ENCODE data around the gene SLC25A15.

SLC25A15 gene

GRCh38 chr13:40789275-40790153 is at the start of gene SLC25A15:
TSS of gene SLC25A15 (plus strand) at chr13:40789611. CDS start at chr13:40793227, 3,616 bp downstream.
- Mint-ChIP-seq H3K9me3 (no peaks in the 10 kb centered on the region), H3K27ac (peak within 1 kb of the TSS; percentile 60), H3K4me1 (peaks cover 35% of the 10 kb centered on the region), H3K27me3 (no peaks in the 10 kb centered on the region), H3K4me3 (peak within 1 kb of the TSS; percentile 76), H3K36me3 (no peaks in the 10 kb centered on the region)
- DNase-seq, result peak; percentile 80
- CTCF ChIA-PET, result interaction anchor here (1.0 to 2.8 kb wide), 2 partner anchors 13 to 240 kb away, joined by 5 to 15 read pairs; no protein-coding TSS in a partner anchor

GRCh38 chr13:40749327-40749726 is 40.1 kb upstream of the SLC25A15 start:
- Mint-ChIP-seq H3K36me3 (peaks cover 23% of the 10 kb centered on the region), H3K4me1 (no peaks in the 10 kb centered on the region), H3K4me3 (no peak overlapping the region), H3K27ac (no peak overlapping the region), H3K27me3 (no peaks in the 10 kb centered on the region), H3K9me3 (no peaks in the 10 kb centered on the region)
- CTCF ChIA-PET, result interaction anchor here (1.1 kb wide), 1 partner anchor 1060 kb away, joined by 3 read pairs; no protein-coding TSS in a partner anchor
- no peak for DNase-seq

- no peak overlapping the region for H3K27ac Mint-ChIP-seq
- H3K27me3 Mint-ChIP-seq, result no peaks in the 10 kb centered on the region
- H3K4me1 Mint-ChIP-seq, result no peaks in the 10 kb centered on the region
- peaks cover 40% of the 10 kb centered on the region for H3K36me3 Mint-ChIP-seq
- no peak overlapping the region for H3K4me3 Mint-ChIP-seq
- DNase-seq, result no peak
- CTCF ChIA-PET, result no interaction called here
- no peaks in the 10 kb centered on the region for H3K9me3 Mint-ChIP-seq
Measured at GRCh38 chr13:40755082-40755700, 34.2 kb upstream of the SLC25A15 start.

GRCh38 chr13:40756042-40756441 is 33.4 kb upstream of the SLC25A15 start:
- Mint-ChIP-seq H3K4me1 (no peaks in the 10 kb centered on the region), H3K27me3 (no peaks in the 10 kb centered on the region), H3K9me3 (no peaks in the 10 kb centered on the region), H3K4me3 (no peak overlapping the region), H3K27ac (no peak overlapping the region), H3K36me3 (peaks cover 43% of the 10 kb centered on the region)
- CTCF ChIA-PET, result no interaction called here
- DNase-seq, result no peak

- Mint-ChIP-seq H3K27me3 (no peaks in the 10 kb centered on the region), H3K36me3 (peaks cover 41% of the 10 kb centered on the region), H3K4me3 (no peak overlapping the region), H3K27ac (no peak overlapping the region), H3K9me3 (no peaks in the 10 kb centered on the region), H3K4me1 (peaks cover 13% of the 10 kb centered on the region)
- DNase-seq, result no peak
- CTCF ChIA-PET, result interaction anchor here (1.0 kb wide), 1 partner anchor 19 kb away, joined by 3 read pairs; no protein-coding TSS in a partner anchor
Measured at GRCh38 chr13:40758811-40759210, 30.6 kb upstream of the SLC25A15 start.

- Mint-ChIP-seq H3K36me3 (peaks cover 43% of the 10 kb centered on the region), H3K4me3 (no peak overlapping the region)
Measured at GRCh38 chr13:40762849-40763248, 26.6 kb upstream of the SLC25A15 start.

GRCh38 chr13:40764587-40765403 is 24.6 kb upstream of the SLC25A15 start:
- H3K4me1 Mint-ChIP-seq, result peaks cover 37% of the 10 kb centered on the region
- CTCF ChIA-PET, result interaction anchor here (1.0 to 2.3 kb wide), 3 partner anchors 12 to 17 kb away, joined by 3 to 7 read pairs (median 3); no protein-coding TSS in a partner anchor
- peak overlapping the region; percentile 5 for H3K27ac Mint-ChIP-seq
- peaks cover 37% of the 10 kb centered on the region for H3K36me3 Mint-ChIP-seq
- no peaks in the 10 kb centered on the region for H3K9me3 Mint-ChIP-seq
- no peak overlapping the region for H3K4me3 Mint-ChIP-seq
- no peak for DNase-seq
- H3K27me3 Mint-ChIP-seq, result no peaks in the 10 kb centered on the region

More at GRCh38 chr13:40762849-40763248, 26.6 kb upstream of the SLC25A15 start:
- Mint-ChIP-seq H3K27ac (no peak overlapping the region), H3K27me3 (no peaks in the 10 kb centered on the region), H3K9me3 (no peaks in the 10 kb centered on the region), H3K4me1 (peaks cover 31% of the 10 kb centered on the region)
- CTCF ChIA-PET, result no interaction called here
- DNase-seq, result no peak

GRCh38 chr13:40765602-40766001 is 23.8 kb upstream of the SLC25A15 start:
- Mint-ChIP-seq H3K36me3 (peaks cover 36% of the 10 kb centered on the region), H3K9me3 (no peaks in the 10 kb centered on the region), H3K4me1 (peaks cover 46% of the 10 kb centered on the region), H3K27ac (no peak overlapping the region), H3K4me3 (no peak overlapping the region), H3K27me3 (no peaks in the 10 kb centered on the region)
- DNase-seq, result no peak
- CTCF ChIA-PET, result interaction anchor here (1.0 to 2.3 kb wide), 2 partner anchors 12 to 18 kb away, joined by 3 to 7 read pairs; no protein-coding TSS in a partner anchor

- peaks cover 14% of the 10 kb centered on the region for H3K36me3 Mint-ChIP-seq
- peaks cover 37% of the 10 kb centered on the region for H3K4me1 Mint-ChIP-seq
- H3K27ac Mint-ChIP-seq, result peak overlapping the region; percentile 96
- H3K9me3 Mint-ChIP-seq, result no peaks in the 10 kb centered on the region
- peak overlapping the region; percentile 98 for H3K4me3 Mint-ChIP-seq
- no peak for DNase-seq
- CTCF ChIA-PET, result interaction anchor here (1.0 kb wide), 1 partner anchor 14 kb away, joined by 3 read pairs; no protein-coding TSS in a partner anchor
- H3K27me3 Mint-ChIP-seq, result no peaks in the 10 kb centered on the region
Measured at GRCh38 chr13:40769970-40770369, 19.4 kb upstream of the SLC25A15 start.

GRCh38 chr13:40770609-40770933 is 18.8 kb upstream of the SLC25A15 start:
- Mint-ChIP-seq H3K27me3 (no peaks in the 10 kb centered on the region), H3K36me3 (peaks cover 11% of the 10 kb centered on the region), H3K27ac (peak overlapping the region; percentile 96), H3K4me1 (peaks cover 38% of the 10 kb centered on the region), H3K9me3 (no peaks in the 10 kb centered on the region), H3K4me3 (peak overlapping the region; percentile 98)
- no peak for DNase-seq
- CTCF ChIA-PET, result interaction anchor here (1.0 kb wide), 1 partner anchor 14 kb away, joined by 3 read pairs; no protein-coding TSS in a partner anchor

GRCh38 chr13:40770934-40771618 is 18.3 kb upstream of the SLC25A15 start, which contains the start of gene MRPS31:
TSS of gene MRPS31 (minus strand) at chr13:40771190. CDS start at chr13:40771136, 54 bp downstream.
- Mint-ChIP-seq H3K4me1 (peaks cover 43% of the 10 kb centered on the region), H3K27me3 (no peaks in the 10 kb centered on the region)

GRCh38 chr13:40772765-40773473 is 16.5 kb upstream of the SLC25A15 start:
- H3K36me3 Mint-ChIP-seq, result peaks cover 6% of the 10 kb centered on the region
- H3K27ac Mint-ChIP-seq, result peak overlapping the region; percentile 2
- H3K4me1 Mint-ChIP-seq, result peaks cover 53% of the 10 kb centered on the region
- H3K4me3 Mint-ChIP-seq, result peak overlapping the region; percentile 47
- no peaks in the 10 kb centered on the region for H3K27me3 Mint-ChIP-seq
- H3K9me3 Mint-ChIP-seq, result no peaks in the 10 kb centered on the region
- CTCF ChIA-PET, result no interaction called here
- no peak for DNase-seq

More at GRCh38 chr13:40770934-40771618, 18.3 kb upstream of the SLC25A15 start, which contains the start of gene MRPS31:
- peak within 1 kb of the TSS; percentile 98 for H3K4me3 Mint-ChIP-seq
- H3K9me3 Mint-ChIP-seq, result no peaks in the 10 kb centered on the region
- H3K36me3 Mint-ChIP-seq, result peaks cover 11% of the 10 kb centered on the region
- peak within 1 kb of the TSS; percentile 96 for H3K27ac Mint-ChIP-seq
- peak; percentile 96 for DNase-seq
- CTCF ChIA-PET, result interaction anchor here (1.0 kb wide), 1 partner anchor 13 kb away, joined by 3 read pairs; no protein-coding TSS in a partner anchor

GRCh38 chr13:40774672-40775071 is 14.7 kb upstream of the SLC25A15 start:
- Mint-ChIP-seq H3K27ac (no peak overlapping the region), H3K9me3 (no peaks in the 10 kb centered on the region), H3K27me3 (no peaks in the 10 kb centered on the region), H3K4me1 (peaks cover 57% of the 10 kb centered on the region), H3K36me3 (peaks cover under 1% of the 10 kb centered on the region), H3K4me3 (no peak overlapping the region)
- DNase-seq, result no peak
- CTCF ChIA-PET, result no interaction called here
